Measurements from ENCODE around the gene TRIM47. TPM values are rescaled to one million over a fixed set of nuclear protein-coding genes. Genes with fewer than 3 reads are reported as not detected.

The TRIM47 gene
- total RNA-seq, 1 donor from 2014 or later = 46.3 TPM

DNA sequence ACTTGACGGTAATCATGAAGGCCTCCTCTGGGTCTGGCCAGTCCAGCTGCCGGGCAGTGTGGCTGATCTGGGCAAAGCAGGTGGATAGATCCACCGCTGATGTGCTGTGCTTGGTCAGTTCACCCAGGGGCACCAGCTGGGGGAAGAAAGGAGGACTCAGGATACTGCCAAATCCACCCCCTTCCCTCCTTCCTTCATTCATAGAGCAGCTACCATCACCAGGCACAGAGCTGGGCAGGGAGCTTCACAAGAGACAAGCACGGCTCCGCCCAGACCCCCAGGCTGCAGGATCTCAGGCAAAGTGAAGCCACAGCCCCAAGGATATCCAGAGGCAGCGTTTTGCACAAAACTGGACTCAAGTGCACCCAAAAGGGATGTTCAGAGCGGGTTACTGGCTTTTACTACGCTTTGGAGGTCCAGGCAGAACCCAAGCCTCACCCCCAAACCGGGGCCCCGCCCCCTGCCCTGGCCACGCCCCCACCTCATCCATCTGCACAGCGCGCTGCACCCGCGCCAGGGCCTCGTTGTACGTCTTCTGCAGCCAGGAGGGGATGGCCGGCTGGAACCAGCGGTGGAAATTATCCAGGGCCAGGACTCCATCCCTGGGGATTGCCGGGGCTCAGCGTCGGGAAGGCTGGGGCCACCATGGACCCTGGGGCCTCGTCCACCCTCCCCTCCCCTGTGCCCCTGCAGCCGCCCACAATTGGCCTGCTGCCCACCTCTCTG lies 43.3 kb downstream of the TRIM47 start:
- DNase-seq (ENCODE audit: low spot score) = no peak
- TF ChIP-seq, protein P1, sequence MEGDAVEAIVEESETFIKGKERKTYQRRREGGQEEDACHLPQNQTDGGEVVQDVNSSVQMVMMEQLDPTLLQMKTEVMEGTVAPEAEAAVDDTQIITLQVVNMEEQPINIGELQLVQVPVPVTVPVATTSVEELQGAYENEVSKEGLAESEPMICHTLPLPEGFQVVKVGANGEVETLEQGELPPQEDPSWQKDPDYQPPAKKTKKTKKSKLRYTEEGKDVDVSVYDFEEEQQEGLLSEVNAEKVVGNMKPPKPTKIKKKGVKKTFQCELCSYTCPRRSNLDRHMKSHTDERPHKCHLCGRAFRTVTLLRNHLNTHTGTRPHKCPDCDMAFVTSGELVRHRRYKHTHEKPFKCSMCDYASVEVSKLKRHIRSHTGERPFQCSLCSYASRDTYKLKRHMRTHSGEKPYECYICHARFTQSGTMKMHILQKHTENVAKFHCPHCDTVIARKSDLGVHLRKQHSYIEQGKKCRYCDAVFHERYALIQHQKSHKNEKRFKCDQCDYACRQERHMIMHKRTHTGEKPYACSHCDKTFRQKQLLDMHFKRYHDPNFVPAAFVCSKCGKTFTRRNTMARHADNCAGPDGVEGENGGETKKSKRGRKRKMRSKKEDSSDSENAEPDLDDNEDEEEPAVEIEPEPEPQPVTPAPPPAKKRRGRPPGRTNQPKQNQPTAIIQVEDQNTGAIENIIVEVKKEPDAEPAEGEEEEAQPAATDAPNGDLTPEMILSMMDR (IDR thresholded peaks at IDR 0.05) = no peak
- Mint-ChIP-seq H3K27me3 (ENCODE audit: low read depth) (no peaks in the 10 kb centered on the region), H3K4me1 (ENCODE audit: low read depth) (peaks cover 2% of the 10 kb centered on the region), H3K9me3 (ENCODE audit: low read depth) (no peaks in the 10 kb centered on the region), H3K36me3 (ENCODE audit: low read depth) (no peaks in the 10 kb centered on the region), H3K27ac (ENCODE audit: unreplicated experiment) (no peak overlapping the region), H3K4me3 (ENCODE audit: unreplicated experiment) (no peak overlapping the region)

DNA sequence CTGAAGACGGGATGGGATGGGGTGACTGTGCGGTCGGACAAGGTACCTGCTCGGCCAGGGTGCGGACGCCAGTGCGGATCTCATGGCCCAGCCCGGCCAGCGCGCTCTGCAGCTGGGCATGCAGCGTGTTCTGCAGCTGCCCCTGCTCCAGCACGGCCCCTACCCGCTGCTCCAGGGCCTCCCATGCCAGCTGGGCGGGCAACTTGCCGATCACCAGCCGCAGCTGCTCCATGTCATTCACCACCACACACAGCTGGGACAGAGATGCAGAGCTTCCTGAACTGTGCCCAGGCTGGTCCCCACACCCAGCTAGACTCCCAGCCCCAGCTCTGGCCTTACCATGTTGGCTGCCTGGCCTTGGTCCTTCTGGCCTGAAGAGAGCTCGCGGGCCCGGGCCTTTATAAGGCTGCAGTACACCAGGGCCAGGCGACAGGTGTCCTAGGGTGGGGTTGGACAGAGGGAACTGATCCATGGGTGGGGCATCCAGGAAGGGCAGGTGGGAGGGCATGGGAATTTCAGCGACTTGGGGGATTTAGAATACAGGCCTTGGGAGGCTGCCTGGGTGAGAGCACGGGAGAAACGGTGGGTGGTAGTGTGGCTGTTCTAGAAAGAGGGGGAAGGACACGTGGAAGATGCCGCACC lies 44.0 kb downstream of the TRIM47 start:
- H3K36me3 Mint-ChIP-seq (ENCODE audit: low read depth) = no peaks in the 10 kb centered on the region
- H3K9me3 Mint-ChIP-seq (ENCODE audit: low read depth) = no peaks in the 10 kb centered on the region
- peaks cover 2% of the 10 kb centered on the region for H3K4me1 Mint-ChIP-seq (ENCODE audit: low read depth)
- H3K4me3 Mint-ChIP-seq (ENCODE audit: unreplicated experiment) = no peak overlapping the region
- no peak overlapping the region for H3K27ac Mint-ChIP-seq (ENCODE audit: unreplicated experiment)
- H3K27me3 Mint-ChIP-seq (ENCODE audit: low read depth) = no peaks in the 10 kb centered on the region
- TF ChIP-seq, protein P1 (IDR thresholded peaks at IDR 0.05) = no peak
- DNase-seq (ENCODE audit: low spot score) = peak; percentile 92

DNA sequence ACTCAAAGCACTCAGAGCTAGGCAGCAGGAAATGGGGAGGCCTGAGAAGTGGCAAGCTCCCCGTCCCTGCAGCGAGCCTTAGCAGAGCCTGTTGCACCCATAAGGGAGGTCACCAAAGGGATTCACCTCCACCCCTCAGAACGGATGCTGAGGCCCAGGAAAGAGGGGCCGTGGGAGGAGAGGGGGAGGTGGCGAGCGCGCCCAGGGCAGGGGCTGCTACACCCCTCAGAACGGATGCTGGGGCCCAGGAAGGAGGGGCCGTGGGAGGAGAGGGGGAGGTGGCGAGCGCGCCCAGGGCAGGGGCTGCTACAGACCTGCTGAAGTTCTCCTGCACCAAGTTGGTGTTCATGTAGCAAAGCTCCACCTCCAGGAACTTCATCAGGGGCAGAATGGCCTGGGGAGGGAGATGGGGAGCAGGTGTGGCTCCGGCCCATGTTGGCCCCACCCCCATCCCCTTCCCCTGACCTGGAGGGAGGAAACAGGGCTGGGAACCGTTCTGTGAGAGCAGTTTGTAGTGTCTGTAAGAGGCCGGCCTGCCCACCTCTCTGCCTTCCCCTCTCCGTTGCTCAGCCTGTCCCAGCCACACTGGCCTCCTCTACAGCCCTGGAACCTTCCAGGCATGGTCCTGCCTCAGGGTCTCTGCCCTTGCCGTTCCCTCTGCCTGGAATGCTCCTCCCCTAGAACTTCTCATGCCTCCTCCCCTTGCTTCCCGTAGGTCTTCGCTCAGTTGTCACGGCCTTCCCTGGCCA lies 45.6 kb downstream of the TRIM47 start:
- Mint-ChIP-seq H3K4me3 (ENCODE audit: unreplicated experiment) (no peak overlapping the region), H3K27me3 (ENCODE audit: low read depth) (no peaks in the 10 kb centered on the region), H3K36me3 (ENCODE audit: low read depth) (no peaks in the 10 kb centered on the region), H3K4me1 (ENCODE audit: low read depth) (peaks cover 6% of the 10 kb centered on the region), H3K27ac (ENCODE audit: unreplicated experiment) (no peak overlapping the region), H3K9me3 (ENCODE audit: low read depth) (no peaks in the 10 kb centered on the region)
- DNase-seq (ENCODE audit: low spot score) = no peak
- TF ChIP-seq, protein P1 (IDR thresholded peaks at IDR 0.05) = no peak

DNA sequence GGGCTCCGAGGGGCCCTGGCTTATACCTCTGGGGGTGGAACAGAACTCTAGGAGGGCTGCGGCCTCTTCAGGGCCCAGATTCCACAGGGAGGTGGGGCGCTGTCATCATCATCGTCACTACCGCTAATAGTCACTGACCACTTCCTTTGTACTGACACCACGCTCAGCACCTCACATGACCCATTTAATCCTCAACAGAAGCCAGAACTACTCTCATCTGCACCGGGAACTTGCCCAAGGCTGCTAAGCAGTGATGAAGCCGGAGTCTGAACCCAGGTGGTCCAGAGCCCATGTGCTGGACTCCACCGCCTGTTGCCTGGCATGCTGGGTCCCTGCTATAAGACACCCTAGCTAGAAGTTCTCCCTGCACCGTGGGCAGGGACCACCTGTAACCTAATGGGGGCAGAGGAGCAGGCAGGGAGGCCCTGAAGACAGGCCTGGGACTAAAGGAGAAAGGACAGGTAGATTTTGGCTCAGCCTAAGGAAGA lies 46.2 kb downstream of the TRIM47 start:
- DNase-seq (ENCODE audit: low spot score) = no peak
- H3K4me3 Mint-ChIP-seq (ENCODE audit: unreplicated experiment) = no peak overlapping the region
- TF ChIP-seq, protein P1 (IDR thresholded peaks at IDR 0.05) = no peak

DNA sequence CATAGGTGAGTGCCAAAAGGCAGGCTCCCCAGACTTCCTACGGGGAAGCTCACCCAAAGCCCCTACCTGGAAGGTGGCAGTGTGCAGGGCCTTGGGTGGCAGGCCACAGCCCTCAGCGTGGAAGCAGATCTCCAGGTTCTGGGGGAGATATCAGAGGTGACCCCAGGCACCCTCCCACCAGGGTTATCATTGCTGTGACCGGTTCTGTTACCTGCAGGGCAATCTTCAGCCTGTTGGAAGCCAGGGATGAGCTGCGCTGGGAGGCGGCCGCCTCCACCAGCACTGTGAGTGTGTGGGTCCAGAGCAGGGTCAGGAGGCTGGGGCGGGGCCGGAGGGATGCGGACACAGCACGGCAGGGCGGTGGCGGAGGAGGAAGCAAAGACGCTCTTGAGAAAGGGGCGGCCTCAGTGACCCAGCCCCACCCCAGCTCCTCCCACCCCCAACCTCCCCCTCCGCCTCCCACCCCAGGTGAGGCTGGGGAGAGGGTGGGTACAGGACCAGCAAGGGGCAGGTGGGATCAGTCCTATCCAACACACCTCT lies 47.3 kb downstream of the TRIM47 start:
- Mint-ChIP-seq H3K9me3 (ENCODE audit: low read depth) (no peaks in the 10 kb centered on the region), H3K27ac (ENCODE audit: unreplicated experiment) (no peak overlapping the region), H3K36me3 (ENCODE audit: low read depth) (no peaks in the 10 kb centered on the region), H3K4me3 (ENCODE audit: unreplicated experiment) (no peak overlapping the region), H3K27me3 (ENCODE audit: low read depth) (no peaks in the 10 kb centered on the region), H3K4me1 (ENCODE audit: low read depth) (peaks cover 18% of the 10 kb centered on the region)
- no peak for DNase-seq (ENCODE audit: low spot score)
- TF ChIP-seq, protein P1 (IDR thresholded peaks at IDR 0.05) = no peak

More for the DNA sequence above, 46.2 kb downstream of the TRIM47 start:
- Mint-ChIP-seq H3K4me1 (ENCODE audit: low read depth) (peaks cover 12% of the 10 kb centered on the region), H3K36me3 (ENCODE audit: low read depth) (no peaks in the 10 kb centered on the region), H3K9me3 (ENCODE audit: low read depth) (no peaks in the 10 kb centered on the region), H3K27ac (ENCODE audit: unreplicated experiment) (no peak overlapping the region), H3K27me3 (ENCODE audit: low read depth) (no peaks in the 10 kb centered on the region)

Measured in chondrocyte (in vitro differentiated cells).